ENCODE measurements around the gene CHMP2A. TPM values are rescaled to one million over a fixed set of nuclear protein-coding genes. Genes with fewer than 3 reads are reported as not detected.

Gene CHMP2A
- total and polyA plus RNA-seq, 7 donors, result 96.5 to 184 (median 126) TPM

GRCh38 chr19:58555369-58555885 is 522 bp upstream of the CHMP2A start:
- H3K36me3 ChIP-seq (ENCODE audit: insufficient read depth in 1 of 2, low read depth in 1 of 2), result peaks cover 0 to 50% of the 10 kb centered on the region in 2 donors
- TF ChIP-seq, protein P1, sequence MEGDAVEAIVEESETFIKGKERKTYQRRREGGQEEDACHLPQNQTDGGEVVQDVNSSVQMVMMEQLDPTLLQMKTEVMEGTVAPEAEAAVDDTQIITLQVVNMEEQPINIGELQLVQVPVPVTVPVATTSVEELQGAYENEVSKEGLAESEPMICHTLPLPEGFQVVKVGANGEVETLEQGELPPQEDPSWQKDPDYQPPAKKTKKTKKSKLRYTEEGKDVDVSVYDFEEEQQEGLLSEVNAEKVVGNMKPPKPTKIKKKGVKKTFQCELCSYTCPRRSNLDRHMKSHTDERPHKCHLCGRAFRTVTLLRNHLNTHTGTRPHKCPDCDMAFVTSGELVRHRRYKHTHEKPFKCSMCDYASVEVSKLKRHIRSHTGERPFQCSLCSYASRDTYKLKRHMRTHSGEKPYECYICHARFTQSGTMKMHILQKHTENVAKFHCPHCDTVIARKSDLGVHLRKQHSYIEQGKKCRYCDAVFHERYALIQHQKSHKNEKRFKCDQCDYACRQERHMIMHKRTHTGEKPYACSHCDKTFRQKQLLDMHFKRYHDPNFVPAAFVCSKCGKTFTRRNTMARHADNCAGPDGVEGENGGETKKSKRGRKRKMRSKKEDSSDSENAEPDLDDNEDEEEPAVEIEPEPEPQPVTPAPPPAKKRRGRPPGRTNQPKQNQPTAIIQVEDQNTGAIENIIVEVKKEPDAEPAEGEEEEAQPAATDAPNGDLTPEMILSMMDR (IDR thresholded peaks at IDR 0.05), result no peak

GRCh38 chr19:58553799-58554493 is 959 bp downstream of the CHMP2A start:
- Histone ChIP-seq H3K4me1 (peaks cover 31% of the 10 kb centered on the region), H3K27me3 (ENCODE audit: insufficient read depth in 3 of 3, low read length in 2 of 3) (no peaks in the 10 kb centered on the region), H3K9me3 (no peaks in the 10 kb centered on the region), H3K4me3 (peak overlapping the region; percentile 74), H3K36me3 (ENCODE audit: insufficient read depth in 1 of 2, low read depth in 1 of 2) (peaks cover 11 to 65% of the 10 kb centered on the region in 2 donors), H3K27ac (peak overlapping the region; percentile 97)
- DNase-seq (peak in 1 of 2 donors; percentile 47), ATAC-seq (no peak)
- WGBS, 3 donors, result 21 to 24% (median 23%) methylated on average over 18 of the region's 18 CpGs
- intact Hi-C loops (cut with DNase I), result no loop called here
- TF ChIP-seq, protein P1 (IDR thresholded peaks at IDR 0.05), result no peak

More at GRCh38 chr19:58555369-58555885, 522 bp upstream of the CHMP2A start:
- Histone ChIP-seq H3K4me1 (peaks cover 38% of the 10 kb centered on the region), H3K9me3 (no peaks in the 10 kb centered on the region), H3K27me3 (ENCODE audit: insufficient read depth in 3 of 3, low read length in 2 of 3) (no peaks in the 10 kb centered on the region), H3K4me3 (peak overlapping the region; percentile 74), H3K27ac (peak overlapping the region; percentile 97)
- DNase-seq (no peak), ATAC-seq (no peak)
- 39 to 44% (median 39%) methylated on average over 4 of the region's 4 CpGs for whole genome bisulfite sequencing, 3 donors
- intact Hi-C loops (cut with DNase I), result no loop called here

GRCh38 chr19:58552655-58553054 is 2.2 kb downstream of the CHMP2A start:
- WGBS, 3 donors, result 86 to 89% (median 89%) methylated on average over 2 of the region's 2 CpGs
- no peak for ATAC-seq

GRCh38 chr19:58551577-58552471 is 3.1 kb downstream of the CHMP2A start:
- H3K4me1 ChIP-seq, result peaks cover 34% of the 10 kb centered on the region
- H3K4me3 ChIP-seq, result no peak overlapping the region
- no peak for ATAC-seq
- no peak for DNase-seq
- no peak overlapping the region for H3K27ac ChIP-seq
- TF ChIP-seq, protein P1 (IDR thresholded peaks at IDR 0.05), result no peak
- H3K27me3 ChIP-seq (ENCODE audit: insufficient read depth in 3 of 3, low read length in 2 of 3), result no peaks in the 10 kb centered on the region
- H3K36me3 ChIP-seq (ENCODE audit: insufficient read depth in 1 of 2, low read depth in 1 of 2), result peaks cover 18 to 84% of the 10 kb centered on the region in 2 donors
- intact Hi-C loops (cut with DNase I), result no loop called here
- WGBS, 3 donors, result 88 to 93% (median 90%) methylated on average over 18 of the region's 18 CpGs
- H3K9me3 ChIP-seq, result no peaks in the 10 kb centered on the region

More at GRCh38 chr19:58552655-58553054, 2.2 kb downstream of the CHMP2A start:
- TF ChIP-seq, protein P1 (IDR thresholded peaks at IDR 0.05), result no peak
- Histone ChIP-seq H3K9me3 (no peaks in the 10 kb centered on the region), H3K27me3 (ENCODE audit: insufficient read depth in 3 of 3, low read length in 2 of 3) (no peaks in the 10 kb centered on the region), H3K36me3 (ENCODE audit: insufficient read depth in 1 of 2, low read depth in 1 of 2) (peaks cover 18 to 78% of the 10 kb centered on the region in 2 donors), H3K4me1 (peaks cover 31% of the 10 kb centered on the region), H3K4me3 (no peak overlapping the region), H3K27ac (no peak overlapping the region)
- intact Hi-C loops (cut with DNase I), result no loop called here
- no peak for DNase-seq
